GM12864 (cell line): ENCODE measurements around the gene CCDC184.

Experiments used
- DNase-seq: peaks from one replicate; pipeline ENCODE4 v3.0.0-alpha.2; 2011; ENCODE audit warnings: low read depth
- H3K4me3 ChIP-seq: 2 replicates; pipeline ENCODE4 v1.5.1; 2011; ENCODE audit warnings: mild to moderate bottlenecking, low read depth, low read length, control low read depth
- TF ChIP-seq, protein P1 (sequence below): IDR thresholded peaks from 2 replicates; pipeline ENCODE4 v1.5.1; 2011; ENCODE audit warnings: low read depth, mild to moderate bottlenecking, moderate library complexity, low read length, control low read depth, inconsistent platforms; ENCODE audit errors: missing control alignments

The CCDC184 gene

DNA sequence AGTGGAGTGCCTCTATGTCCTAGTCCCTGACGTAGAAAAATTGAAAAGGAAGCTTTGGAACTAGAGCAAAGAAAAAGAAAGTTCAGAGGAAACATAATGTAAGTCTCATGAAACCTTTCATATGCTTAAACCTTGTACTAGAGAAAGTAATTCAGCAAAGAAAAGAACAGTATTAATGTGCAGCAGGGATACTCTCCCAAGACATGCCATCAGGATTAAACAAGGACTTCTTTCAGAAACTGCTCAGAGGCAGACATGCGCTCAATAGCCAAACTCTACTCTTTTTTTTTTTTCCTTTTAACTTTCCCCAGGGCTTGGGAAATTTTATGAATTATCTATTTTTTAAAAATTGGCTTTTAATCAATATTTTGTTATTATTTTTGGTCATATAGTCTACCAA lies 19.0 kb upstream of the CCDC184 start:
- TF ChIP-seq, protein P1, sequence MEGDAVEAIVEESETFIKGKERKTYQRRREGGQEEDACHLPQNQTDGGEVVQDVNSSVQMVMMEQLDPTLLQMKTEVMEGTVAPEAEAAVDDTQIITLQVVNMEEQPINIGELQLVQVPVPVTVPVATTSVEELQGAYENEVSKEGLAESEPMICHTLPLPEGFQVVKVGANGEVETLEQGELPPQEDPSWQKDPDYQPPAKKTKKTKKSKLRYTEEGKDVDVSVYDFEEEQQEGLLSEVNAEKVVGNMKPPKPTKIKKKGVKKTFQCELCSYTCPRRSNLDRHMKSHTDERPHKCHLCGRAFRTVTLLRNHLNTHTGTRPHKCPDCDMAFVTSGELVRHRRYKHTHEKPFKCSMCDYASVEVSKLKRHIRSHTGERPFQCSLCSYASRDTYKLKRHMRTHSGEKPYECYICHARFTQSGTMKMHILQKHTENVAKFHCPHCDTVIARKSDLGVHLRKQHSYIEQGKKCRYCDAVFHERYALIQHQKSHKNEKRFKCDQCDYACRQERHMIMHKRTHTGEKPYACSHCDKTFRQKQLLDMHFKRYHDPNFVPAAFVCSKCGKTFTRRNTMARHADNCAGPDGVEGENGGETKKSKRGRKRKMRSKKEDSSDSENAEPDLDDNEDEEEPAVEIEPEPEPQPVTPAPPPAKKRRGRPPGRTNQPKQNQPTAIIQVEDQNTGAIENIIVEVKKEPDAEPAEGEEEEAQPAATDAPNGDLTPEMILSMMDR: no peak
- H3K4me3 ChIP-seq: no peak overlapping the region
- no peak for DNase-seq

DNA sequence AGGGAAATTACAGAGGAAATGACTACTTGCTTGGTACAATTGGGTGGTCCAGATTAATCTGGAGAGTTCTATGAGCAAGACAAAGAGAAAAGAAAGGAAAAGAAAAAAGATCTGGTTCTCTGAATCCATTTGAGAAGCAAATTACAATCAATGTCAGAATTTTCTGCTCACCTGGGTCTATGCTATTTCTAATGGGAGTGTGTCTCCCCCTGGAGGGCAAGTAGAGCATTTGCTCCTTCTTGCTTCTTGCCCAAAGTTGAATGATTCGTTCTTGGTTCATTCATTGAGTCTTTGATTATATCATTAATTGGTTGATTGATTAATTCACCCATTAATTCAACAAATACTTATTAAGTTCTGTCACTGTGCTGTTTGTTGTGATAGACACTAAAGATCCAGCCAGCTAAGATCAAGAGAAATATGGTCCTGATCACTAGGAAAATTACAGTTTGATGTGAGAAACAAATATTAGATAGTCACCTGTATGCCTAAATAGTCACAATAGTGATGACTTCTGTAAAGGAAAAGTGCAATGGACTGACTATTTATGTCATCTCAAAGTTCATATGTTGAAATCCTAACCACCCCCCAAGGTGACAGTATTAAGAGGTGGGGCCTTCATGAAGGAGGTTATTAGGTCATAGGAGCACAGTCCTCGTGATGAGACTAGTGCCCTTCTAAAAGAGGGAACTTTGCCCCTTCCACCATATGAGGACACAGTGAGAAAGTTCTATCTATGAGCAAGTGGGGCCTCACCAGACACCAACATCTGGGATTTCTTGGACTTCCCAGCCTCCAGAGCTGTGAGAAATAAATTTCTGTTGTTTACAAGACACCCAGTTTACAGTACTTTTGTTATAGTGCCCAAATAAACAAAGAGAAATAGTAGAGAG lies 18.1 kb upstream of the CCDC184 start:
- H3K4me3 ChIP-seq: no peak overlapping the region
- peak; percentile 42 for DNase-seq
- TF ChIP-seq, protein P1: peak; percentile 94

DNA sequence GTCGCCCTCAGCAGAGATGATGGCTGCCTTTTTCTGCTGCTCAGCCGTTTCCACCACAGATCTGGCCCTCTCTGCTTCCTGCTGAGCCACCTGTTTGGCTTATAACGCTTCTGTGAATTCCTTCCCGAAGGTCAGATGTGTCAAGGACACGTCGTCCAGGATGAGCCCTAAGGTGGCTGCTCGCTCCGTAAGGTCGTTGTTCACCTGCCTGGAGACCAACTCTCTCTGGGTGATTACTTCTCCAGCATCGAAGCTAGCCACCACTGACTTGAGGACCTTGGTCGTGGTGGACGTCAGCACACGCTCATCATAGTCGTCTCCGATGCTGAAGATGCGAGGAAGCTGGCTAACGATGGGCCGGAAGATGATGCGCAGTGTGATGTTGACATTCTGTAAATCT lies 14.4 kb upstream of the CCDC184 start:
- H3K4me3 ChIP-seq: no peak overlapping the region
- TF ChIP-seq, protein P1: no peak
- DNase-seq: no peak

DNA sequence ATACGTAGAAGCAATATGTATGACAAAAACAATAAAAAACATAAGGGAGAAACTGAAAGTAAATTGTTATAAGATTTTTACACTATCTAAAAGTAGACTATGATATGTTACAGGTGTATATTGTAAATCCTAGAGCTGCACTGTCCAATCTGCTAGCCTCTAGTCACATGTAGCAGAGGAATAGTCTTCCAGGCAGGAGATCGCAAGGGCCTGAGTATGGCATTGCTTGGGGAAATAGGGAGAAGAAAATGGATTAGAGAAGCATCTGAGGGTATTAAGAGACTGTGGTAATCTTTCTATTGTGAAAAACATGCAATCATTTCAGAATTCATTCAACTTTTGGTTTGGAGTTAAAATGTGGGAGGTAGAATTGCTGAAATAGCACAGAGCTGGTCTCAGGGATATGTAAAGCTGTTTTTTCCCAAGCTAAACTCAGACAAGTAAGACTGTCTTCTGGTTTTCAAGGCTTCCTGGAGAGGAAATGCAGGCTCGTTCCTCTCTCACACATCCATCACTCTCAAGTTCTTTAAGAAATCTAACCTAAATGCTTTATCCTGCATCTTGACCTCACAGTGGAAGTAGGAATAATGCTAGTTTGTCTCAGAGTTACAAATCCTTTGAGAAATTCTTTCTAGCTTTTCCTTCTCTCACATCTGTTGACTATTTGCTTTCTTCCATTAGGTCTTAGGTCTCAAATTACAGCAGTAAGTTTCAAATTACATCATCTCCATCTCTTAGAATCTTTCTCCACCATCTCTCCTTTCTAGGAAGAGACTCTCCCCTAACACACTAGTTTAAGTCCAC lies 7.6 kb upstream of the CCDC184 start:
- H3K4me3 ChIP-seq: no peak overlapping the region
- DNase-seq: no peak
- TF ChIP-seq, protein P1: no peak

DNA sequence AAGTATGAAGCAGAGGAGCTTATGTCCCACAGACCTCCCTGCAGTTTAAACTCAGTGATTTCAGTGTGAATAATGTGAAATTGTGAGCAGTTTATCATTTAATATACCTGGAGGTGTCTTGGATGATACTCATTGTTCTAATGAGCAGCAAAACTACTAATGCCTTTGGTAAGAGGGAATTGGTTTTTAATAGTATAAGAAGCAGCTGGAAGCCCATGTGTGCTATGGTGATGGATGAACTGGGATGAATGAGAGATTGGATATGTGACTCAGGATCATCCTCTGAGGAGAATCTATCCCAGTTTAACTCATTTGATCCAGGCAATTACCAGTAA lies 7.1 kb upstream of the CCDC184 start:
- DNase-seq: no peak
- TF ChIP-seq, protein P1: no peak
- no peak overlapping the region for H3K4me3 ChIP-seq

DNA sequence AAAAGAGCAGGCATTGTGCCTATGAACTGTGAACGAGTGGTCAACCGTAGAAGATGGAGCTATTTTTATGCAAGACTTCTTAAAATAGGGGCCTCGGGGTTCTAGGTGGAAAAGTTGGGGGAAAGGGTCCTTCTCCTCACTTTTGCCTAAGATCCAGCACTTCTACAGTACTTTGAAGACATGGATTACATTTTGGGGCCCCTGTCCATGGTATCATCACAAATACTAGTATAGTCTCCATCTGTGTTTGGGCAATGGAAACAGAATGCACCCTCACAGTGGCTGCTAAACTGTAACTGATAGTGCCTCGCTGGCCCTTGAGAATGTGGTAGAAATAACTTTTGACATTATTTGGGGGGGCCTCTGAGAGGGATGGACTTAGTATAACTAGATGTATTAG lies 5.5 kb upstream of the CCDC184 start:
- H3K4me3 ChIP-seq: no peak overlapping the region
- TF ChIP-seq, protein P1: no peak
- DNase-seq: no peak
